B cell (primary cell): ENCODE results near the gene CELSR3. TPM values are rescaled to one million over a fixed set of nuclear protein-coding genes. Genes with fewer than 3 reads are reported as not detected.
A peak's percentile ranks its signal among the peaks of the same experiment; 100 is the strongest.

Experiments
- ATAC-seq: fragments of 200-7000 bp; cut with Tn5 transposase; one replicate; pipeline ENCODE4 v1.10.0; 2021; ENCODE audit warnings: low read depth, mild to moderate bottlenecking, moderate number of reproducible peaks, moderate library complexity
- CTCF ChIA-PET: fragments of 350-600 bp; sonication (Branson Sonifier 250); formaldehyde crosslinking; loops from one replicate; lab custom pipeline; 2021; ENCODE audit warnings: antibody characterized with exemption, inconsistent platforms; lab: Charles Lee
- POLR2A ChIA-PET: fragments of 350-600 bp; sonication (Branson Sonifier 250); formaldehyde crosslinking; loops from one replicate; lab custom pipeline; 2021; ENCODE audit warnings: antibody characterized with exemption; lab: Charles Lee
- DNase-seq: peaks from one replicate; pipeline ENCODE4 v3.0.0; 2013
- H2AFZ ChIP-seq: 2 replicates; pipeline ENCODE4 v1.6.1; 2012; ENCODE audit warnings: mild to moderate bottlenecking, low read depth, low read length; ENCODE audit not compliant: insufficient read depth, poor library complexity, severe bottlenecking
- H3K27ac ChIP-seq, 2 donors: 1 replicate in 1 of 2; 2 replicates in 1 of 2; pipeline ENCODE4 v1.5.1; 2012 to 2013; ENCODE audit warnings: low read length in 2 of 2, mild to moderate bottlenecking in 2 of 2, moderate library complexity in 1 of 2
- H3K27me3 ChIP-seq, 4 experiments: fragments of 200-600 bp in 1 of 4; sonication (generic) in 1 of 4; replicated peaks in 1 of 4; 1 replicate in 2 of 4; 2 replicates in 2 of 4; pipeline versions ENCODE4 v1.6.1 to v1.7.0; 2013 to 2016; ENCODE audit warnings: low read length in 3 of 4, mild to moderate bottlenecking in 2 of 4, mixed read lengths in 1 of 4, moderate library complexity in 1 of 4; ENCODE audit not compliant: insufficient read depth in 4 of 4, control insufficient read depth in 3 of 4; ENCODE audit errors: control extremely low read depth in 1 of 4
- H3K36me3 ChIP-seq, 2 experiments: replicated peaks in 1 of 2; 1 replicate in 1 of 2; 2 replicates in 1 of 2; pipeline versions ENCODE4 v1.6.1 to v1.7.1; 2013; ENCODE audit warnings: low read length in 1 of 2; ENCODE audit not compliant: insufficient read depth in 2 of 2, control insufficient read depth in 1 of 2; ENCODE audit errors: control extremely low read depth in 1 of 2, extremely low read depth in 1 of 2
- H3K4me1 ChIP-seq, 2 donors: fragments of 200-600 bp in 1 of 2; sonication (generic) in 1 of 2; 1 replicate in 1 of 2; 2 replicates in 1 of 2; pipeline versions ENCODE4 v1.5.1 to v1.6.1; 2013 to 2017; ENCODE audit warnings: low read length in 2 of 2; ENCODE audit not compliant: control insufficient read depth in 2 of 2, insufficient read depth in 2 of 2
- H3K4me2 ChIP-seq: replicated peaks from 2 replicates; pipeline ENCODE3; 2012; ENCODE audit warnings: mild to moderate bottlenecking, low read depth, low read length; ENCODE audit not compliant: poor library complexity, severe bottlenecking
- H3K4me3 ChIP-seq, 5 experiments: fragments of 200-600 bp in 1 of 5; sonication (generic) in 1 of 5; 1 replicate in 3 of 5; 2 replicates in 2 of 5; pipeline versions ENCODE4 v1.5.1 to v1.7.0; 2011 to 2016; ENCODE audit warnings: low read length in 4 of 5, mild to moderate bottlenecking in 4 of 5, low read depth in 2 of 5, control low read depth in 1 of 5, moderate library complexity in 1 of 5; ENCODE audit not compliant: insufficient read depth in 1 of 5; ENCODE audit errors: control extremely low read depth in 1 of 5, extremely low read depth in 1 of 5
- H3K79me2 ChIP-seq: fragments of 200-600 bp; sonication (generic); one replicate; pipeline ENCODE4 v1.6.0; 2016; ENCODE audit warnings: low read length; ENCODE audit not compliant: control insufficient read depth, insufficient read depth
- H3K9ac ChIP-seq: fragments of 200-600 bp; sonication (generic); 2 replicates; pipeline ENCODE4 v1.6.1; 2017; ENCODE audit warnings: mild to moderate bottlenecking, low read length, moderate library complexity
- H3K9me3 ChIP-seq, 3 donors: one replicate each; pipeline versions ENCODE4 v1.6.1 to v1.7.1; 2013; ENCODE audit warnings: low read length in 2 of 3; ENCODE audit not compliant: control insufficient read depth in 2 of 3, insufficient read depth in 1 of 3; ENCODE audit errors: control extremely low read depth in 1 of 3
- H4K20me1 ChIP-seq: 2 replicates; pipeline ENCODE4 v1.6.0; 2012; ENCODE audit warnings: mild to moderate bottlenecking, low read length; ENCODE audit not compliant: insufficient read depth, control insufficient read depth, poor library complexity, severe bottlenecking
- H3K27ac Mint-ChIP-seq: one replicate; pipeline ENCODE4 v1.8.0; 2021; ENCODE audit warnings: mixed read lengths
- H3K27me3 Mint-ChIP-seq: one replicate; pipeline ENCODE4 v1.8.0; 2021; ENCODE audit warnings: mixed read lengths
- H3K4me1 Mint-ChIP-seq: one replicate; pipeline ENCODE4 v1.8.0; 2021; ENCODE audit warnings: mixed read lengths
- H3K4me3 Mint-ChIP-seq: one replicate; pipeline ENCODE4 v1.8.0; 2021; ENCODE audit warnings: mixed read lengths
- H3K9me3 Mint-ChIP-seq: one replicate; pipeline ENCODE4 v1.8.0; 2022; ENCODE audit warnings: mixed read lengths; ENCODE audit not compliant: insufficient read depth
- EZH2 ChIP-seq: IDR thresholded peaks from 2 replicates; pipeline ENCODE4 v1.6.1; 2012; ENCODE audit warnings: borderline replicate concordance, low read depth, mild to moderate bottlenecking, moderate library complexity, low read length; ENCODE audit not compliant: insufficient read depth, poor library complexity, severe bottlenecking
- WGBS: methylation state at CpG from one replicate; pipeline ENCODE4 v1.1.5; 2013; ENCODE audit warnings: missing lambda C conversion rate; ENCODE audit not compliant: insufficient coverage; 5-methylcytosine and 5-hydroxymethylcytosine counted together
- intact Hi-C: fragments of 100-400 bp; cut with micrococcal nuclease; formaldehyde crosslinking; loops from one replicate; pipeline ENCODE4 v1.10.0; 2022
- polyA plus RNA-seq: library from polyadenylated mRNA; depleted of rRNA; stranded (reverse); fragments of >200 nt; gene quantifications from 2 replicates; pipeline ENCODE4 v1.2.3, GENCODE V29; 2012
- total RNA-seq, 2 donors: library from RNA; stranded (reverse); fragments of 120-200 nt in 1 of 2; gene quantifications; 1 replicate in 1 of 2; 2 replicates in 1 of 2; pipeline versions ENCODE4 v1.2.3 to v1.2.4, GENCODE V29; 2013 to 2022
- TF ChIP-seq, protein P1 (sequence below): fragments of 200-600 bp; IDR thresholded peaks from one replicate; pipeline ENCODE4 v1.8.0; 2022; ENCODE audit warnings: antibody characterized with exemption, mild to moderate bottlenecking

Gene CELSR3
- total and polyA plus RNA-seq, 2 donors (not counting 1 experiment from before 2014, with no cell fraction given), result 2.4 to 2.5 TPM

DNA sequence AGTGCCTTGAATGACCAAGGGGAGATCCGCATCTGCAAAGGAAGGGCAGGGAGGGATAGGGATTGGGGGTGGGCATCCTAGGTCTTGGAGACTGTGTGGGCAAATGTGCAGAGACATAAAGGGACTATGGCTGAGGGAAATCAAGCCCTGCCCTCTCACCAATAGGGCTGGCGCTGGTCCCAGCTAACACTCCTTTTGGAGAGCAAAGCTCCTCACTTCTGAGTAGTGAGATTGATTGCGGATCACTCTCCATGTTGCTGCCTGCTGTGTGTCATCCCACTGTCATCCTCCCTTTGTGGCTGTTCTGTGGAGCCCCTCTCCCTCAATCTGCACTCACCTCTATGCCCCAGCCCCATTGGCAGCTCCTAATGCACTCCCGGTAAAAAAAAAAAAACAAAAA, 2.2 kb upstream of the CELSR3 start:
- Mint-ChIP-seq H3K9me3 (no peaks in the 10 kb centered on the region), H3K4me3 (peak overlapping the region; percentile 7), H3K27me3 (peaks cover 9% of the 10 kb centered on the region), H3K4me1 (peaks cover 23% of the 10 kb centered on the region), H3K27ac (no peak overlapping the region)
- no peak overlapping the region for H3K4me3 ChIP-seq
- peaks cover 28 to 31% of the 10 kb centered on the region in 2 donors for H3K4me1 ChIP-seq
- peaks cover 0 to 40% (median 0%) of the 10 kb centered on the region in 3 donors for H3K9me3 ChIP-seq
- H3K79me2 ChIP-seq, result no peaks in the 10 kb centered on the region
- peaks cover 9% of the 10 kb centered on the region for H4K20me1 ChIP-seq
- WGBS, result 93% methylated on average over 2 of the region's 4 CpGs
- CTCF ChIA-PET, result interaction anchor here (0.7 kb wide), 1 partner anchor 1243 kb away, joined by 3 read pairs; no protein-coding TSS in a partner anchor
- H3K9ac ChIP-seq, result no peak overlapping the region
- no peak overlapping the region for H2AFZ ChIP-seq
- H3K36me3 ChIP-seq, result no peaks in the 10 kb centered on the region
- ATAC-seq, result no peak
- POLR2A ChIA-PET, result no interaction called here
- H3K27me3 ChIP-seq, result peaks cover 0 to 35% (median 14%) of the 10 kb centered on the region in 4 experiments
- intact Hi-C loops, result loop anchor here (2.0 kb wide), 2 partner anchors 20 to 52 kb away; partner anchors contain the start of genes IP6K2 and NCKIPSD
- no peak overlapping the region for H3K27ac ChIP-seq
- H3K4me2 ChIP-seq, result no peak overlapping the region
- DNase-seq, result no peak
- TF ChIP-seq, protein P1, sequence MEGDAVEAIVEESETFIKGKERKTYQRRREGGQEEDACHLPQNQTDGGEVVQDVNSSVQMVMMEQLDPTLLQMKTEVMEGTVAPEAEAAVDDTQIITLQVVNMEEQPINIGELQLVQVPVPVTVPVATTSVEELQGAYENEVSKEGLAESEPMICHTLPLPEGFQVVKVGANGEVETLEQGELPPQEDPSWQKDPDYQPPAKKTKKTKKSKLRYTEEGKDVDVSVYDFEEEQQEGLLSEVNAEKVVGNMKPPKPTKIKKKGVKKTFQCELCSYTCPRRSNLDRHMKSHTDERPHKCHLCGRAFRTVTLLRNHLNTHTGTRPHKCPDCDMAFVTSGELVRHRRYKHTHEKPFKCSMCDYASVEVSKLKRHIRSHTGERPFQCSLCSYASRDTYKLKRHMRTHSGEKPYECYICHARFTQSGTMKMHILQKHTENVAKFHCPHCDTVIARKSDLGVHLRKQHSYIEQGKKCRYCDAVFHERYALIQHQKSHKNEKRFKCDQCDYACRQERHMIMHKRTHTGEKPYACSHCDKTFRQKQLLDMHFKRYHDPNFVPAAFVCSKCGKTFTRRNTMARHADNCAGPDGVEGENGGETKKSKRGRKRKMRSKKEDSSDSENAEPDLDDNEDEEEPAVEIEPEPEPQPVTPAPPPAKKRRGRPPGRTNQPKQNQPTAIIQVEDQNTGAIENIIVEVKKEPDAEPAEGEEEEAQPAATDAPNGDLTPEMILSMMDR, result no peak
- no peak for TF ChIP-seq EZH2

DNA sequence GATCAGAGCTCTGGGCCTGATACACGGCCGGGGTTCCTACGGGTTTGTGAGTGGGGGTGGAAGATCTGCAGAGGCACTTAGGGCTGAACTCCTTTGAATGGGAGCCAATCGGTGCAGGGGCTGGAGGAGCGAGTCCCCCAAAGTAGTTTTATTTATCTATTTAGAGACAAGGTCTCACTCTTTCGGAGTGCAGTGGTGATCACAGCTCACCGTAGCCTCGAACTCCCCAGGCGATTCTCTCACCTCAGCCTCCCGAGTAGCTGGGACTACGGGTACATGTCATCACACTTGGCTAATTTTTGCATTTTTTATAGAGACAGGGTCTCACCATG, 1.6 kb upstream of the CELSR3 start:
- ATAC-seq, result no peak
- intact Hi-C loops, result loop anchor here (2.0 kb wide), 2 partner anchors 21 to 53 kb away; partner anchors contain the start of genes IP6K2 and NCKIPSD
- no peaks in the 10 kb centered on the region for H3K36me3 ChIP-seq
- peak overlapping the region; percentile 77 for H3K4me2 ChIP-seq
- POLR2A ChIA-PET, result no interaction called here
- peaks cover 28 to 31% of the 10 kb centered on the region in 2 donors for H3K4me1 ChIP-seq
- H3K4me3 ChIP-seq, result peak overlapping the region in 1 of 5 experiments; percentile 64
- no peak overlapping the region for H2AFZ ChIP-seq
- WGBS, result 86% methylated on average over 7 of the region's 11 CpGs
- peaks cover 12% of the 10 kb centered on the region for H3K27me3 Mint-ChIP-seq
- CTCF ChIA-PET, result interaction anchor here (1.4 kb wide), 1 partner anchor 22 kb away, joined by 3 read pairs; the partner anchor contains the start of gene NCKIPSD
- TF ChIP-seq, protein P1, result peak; percentile 39
- no peak for TF ChIP-seq EZH2
- H3K4me3 Mint-ChIP-seq, result peak overlapping the region; percentile 87
- peaks cover 0 to 41% (median 16%) of the 10 kb centered on the region in 4 experiments for H3K27me3 ChIP-seq
- peaks cover 9% of the 10 kb centered on the region for H4K20me1 ChIP-seq
- peaks cover 0 to 41% (median 0%) of the 10 kb centered on the region in 3 donors for H3K9me3 ChIP-seq
- no peak overlapping the region for H3K27ac ChIP-seq
- no peak overlapping the region for H3K27ac Mint-ChIP-seq
- peaks cover 23% of the 10 kb centered on the region for H3K4me1 Mint-ChIP-seq
- no peaks in the 10 kb centered on the region for H3K79me2 ChIP-seq
- peak overlapping the region; percentile 63 for H3K9ac ChIP-seq
- no peak for DNase-seq
- H3K9me3 Mint-ChIP-seq, result no peaks in the 10 kb centered on the region
